ENCODE measurements around the gene CLBA1. TPM values are rescaled to one million over a fixed set of nuclear protein-coding genes. Genes with fewer than 3 reads are reported as not detected.

Gene CLBA1
- total and polyA plus RNA-seq, 12 donors: 6.3 to 22.5 (median 9.5) TPM

DNA sequence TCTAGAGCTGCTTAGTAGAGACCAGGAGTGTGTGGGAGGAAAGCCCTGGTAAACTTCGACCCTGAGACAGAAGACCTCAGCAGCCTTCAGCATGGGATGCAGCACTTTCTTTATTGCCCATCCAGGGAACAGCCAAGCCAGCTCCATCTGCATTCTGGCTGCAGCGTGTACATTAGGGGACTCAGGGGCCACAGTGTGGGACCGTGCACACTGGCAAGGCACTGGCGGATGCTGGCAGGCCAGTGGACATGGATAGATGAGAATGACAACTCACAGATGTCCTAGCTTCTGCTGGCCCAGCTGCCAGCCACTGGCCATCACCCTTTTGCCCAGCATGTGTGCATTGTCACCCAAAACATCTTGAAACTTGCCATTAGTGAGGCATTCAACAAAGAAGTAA lies 48.4 kb upstream of the CLBA1 start:
- H3K27ac ChIP-seq: no peak overlapping the region
- no peaks in the 10 kb centered on the region for H3K27me3 ChIP-seq
- H3K4me1 ChIP-seq (replicated peaks in 1 of 2): peaks cover 0 to 9% of the 10 kb centered on the region in 2 donors
- H3K36me3 ChIP-seq (replicated peaks in 1 of 2): no peaks in the 10 kb centered on the region
- WGBS, 4 donors: 71 to 81% (median 77%) methylated on average over 1 to 4 of the region's 4 CpGs
- no peak overlapping the region for H3K4me3 ChIP-seq
- no peak for DNase-seq
- intact Hi-C loops (cut with DNase I): no loop called here
- H3K9me3 ChIP-seq (replicated peaks in 1 of 3): no peaks in the 10 kb centered on the region
- TF ChIP-seq POLR2A (IDR thresholded peaks at IDR 0.05) (no peak), CTCF (IDR thresholded peaks at IDR 0.05) (no peak)

DNA sequence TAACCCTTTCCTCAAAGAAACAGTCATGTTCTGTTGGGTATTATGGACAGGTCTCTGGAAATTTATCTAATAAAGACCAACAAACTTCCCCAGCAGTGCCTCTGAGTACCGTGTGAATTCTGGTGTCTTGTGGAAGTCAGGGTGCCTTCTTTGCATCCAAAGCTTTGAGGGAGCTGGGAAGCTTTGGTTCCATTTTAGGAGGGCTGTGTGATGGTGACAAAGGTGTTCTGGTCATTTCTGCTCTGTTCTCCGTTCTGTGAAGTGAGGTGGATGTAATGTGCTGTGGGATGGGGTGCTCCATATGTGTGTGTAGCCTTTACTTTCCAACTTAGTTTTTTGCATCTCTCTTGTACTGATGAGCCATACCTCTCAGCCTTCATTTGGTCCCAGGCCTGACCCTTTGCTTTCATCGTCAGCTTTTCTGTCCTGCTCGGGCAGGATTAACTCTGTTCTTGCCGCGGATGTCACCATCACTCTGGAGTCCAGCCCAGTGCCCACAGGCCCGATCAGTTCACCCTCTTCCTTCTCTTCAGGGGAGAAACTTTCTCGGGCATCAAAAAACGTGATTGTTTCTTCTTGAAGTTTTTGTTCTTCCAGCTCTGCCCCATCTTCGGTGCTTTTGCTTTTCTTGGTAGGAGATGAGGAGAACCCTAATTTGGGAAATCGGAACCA lies 47.8 kb upstream of the CLBA1 start:
- no peak overlapping the region for H3K4me3 ChIP-seq
- peaks cover 0 to 4% of the 10 kb centered on the region in 2 donors for H3K4me1 ChIP-seq (replicated peaks in 1 of 2)
- H3K27ac ChIP-seq: no peak overlapping the region
- intact Hi-C loops (cut with DNase I): no loop called here
- WGBS, 4 donors: 66 to 79% (median 72%) methylated on average over 11 of the region's 11 CpGs
- no peak for TF ChIP-seq CTCF (IDR thresholded peaks at IDR 0.05)
- no peak for TF ChIP-seq POLR2A (IDR thresholded peaks at IDR 0.05)
- H3K36me3 ChIP-seq (replicated peaks in 1 of 2): no peaks in the 10 kb centered on the region
- H3K9me3 ChIP-seq (replicated peaks in 1 of 3): no peaks in the 10 kb centered on the region
- no peaks in the 10 kb centered on the region for H3K27me3 ChIP-seq
- no peak for DNase-seq

DNA sequence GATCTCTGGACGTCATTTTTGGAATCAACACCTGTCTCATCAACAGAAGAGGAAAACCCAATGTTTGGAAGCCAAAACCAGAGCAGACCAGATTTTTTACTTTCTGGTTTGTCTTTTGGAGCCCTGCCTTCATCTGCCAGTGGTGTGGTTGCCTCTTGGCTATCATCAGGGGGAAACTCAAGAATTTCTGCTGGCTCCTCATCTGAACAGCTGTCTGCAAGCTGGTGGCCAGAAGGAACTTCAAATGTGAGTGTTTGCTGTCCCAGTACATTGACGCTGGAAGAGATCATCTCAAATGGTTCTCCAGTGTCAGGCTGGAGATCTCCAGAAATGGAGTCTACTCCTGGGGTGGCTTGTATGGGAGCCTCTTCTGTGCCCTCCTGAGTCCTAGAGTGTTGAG lies 47.2 kb upstream of the CLBA1 start:
- TF ChIP-seq POLR2A (IDR thresholded peaks at IDR 0.05): no peak
- no peak for TF ChIP-seq CTCF (IDR thresholded peaks at IDR 0.05)
- no peaks in the 10 kb centered on the region for H3K27me3 ChIP-seq
- no peak for DNase-seq
- H3K9me3 ChIP-seq (replicated peaks in 1 of 3): no peaks in the 10 kb centered on the region
- intact Hi-C loops (cut with DNase I): no loop called here
- no peak overlapping the region for H3K27ac ChIP-seq
- no peaks in the 10 kb centered on the region for H3K36me3 ChIP-seq (replicated peaks in 1 of 2)
- no peak overlapping the region for H3K4me3 ChIP-seq
- WGBS, 4 donors: 64 to 77% (median 71%) methylated on average over 2 of the region's 2 CpGs
- H3K4me1 ChIP-seq (replicated peaks in 1 of 2): no peaks in the 10 kb centered on the region

DNA sequence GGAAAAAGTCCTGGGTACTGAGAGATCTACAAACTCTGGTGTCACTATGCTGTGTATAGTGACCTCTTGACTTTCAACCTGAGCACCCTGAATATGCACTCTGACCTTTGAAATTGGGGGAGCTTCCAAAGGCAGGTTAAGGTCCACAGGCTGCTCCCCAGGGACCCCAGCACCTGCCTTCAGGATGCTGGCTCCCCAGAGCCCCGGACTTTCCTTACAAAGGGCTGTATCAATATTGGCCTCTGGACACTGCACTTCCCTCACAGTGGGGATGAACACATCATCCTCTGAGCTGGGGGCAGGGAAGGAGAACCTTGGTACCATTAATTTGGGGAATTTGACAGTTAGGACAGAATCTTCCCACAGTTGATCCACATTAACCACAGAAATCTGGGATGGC lies 46.6 kb upstream of the CLBA1 start:
- Histone ChIP-seq H3K27me3 (no peaks in the 10 kb centered on the region), H3K36me3 (replicated peaks in 1 of 2) (no peaks in the 10 kb centered on the region), H3K27ac (no peak overlapping the region), H3K4me1 (replicated peaks in 1 of 2) (no peaks in the 10 kb centered on the region), H3K9me3 (replicated peaks in 1 of 3) (no peaks in the 10 kb centered on the region), H3K4me3 (no peak overlapping the region)
- no peak for TF ChIP-seq CTCF (IDR thresholded peaks at IDR 0.05)
- no peak for TF ChIP-seq POLR2A (IDR thresholded peaks at IDR 0.05)
- no peak for DNase-seq
- 74 to 90% (median 84%) methylated on average over 1 of the region's 1 CpG; no CpG with 5 or more reads in 1 of the 4 donors for WGBS, 4 donors
- intact Hi-C loops (cut with DNase I): no loop called here
